Astrocyte of the spinal cord (primary cell): Measurements from ENCODE around the gene SLC8A1.
A peak's percentile ranks its signal among the peaks of the same experiment; 100 is the strongest.

Source experiments
- DNase-seq: peaks from one replicate; pipeline ENCODE4 v3.0.0; 2011; ENCODE audit warnings: low read depth, low spot score
- H3K4me3 ChIP-seq: 2 replicates; pipeline ENCODE4 v1.5.1; 2011; ENCODE audit warnings: low read depth, mild to moderate bottlenecking, low read length, moderate library complexity
- CTCF ChIP-seq: IDR thresholded peaks from 2 replicates; pipeline ENCODE4 v1.5.1; 2012; ENCODE audit warnings: low read depth, mild to moderate bottlenecking, low read length, inconsistent platforms
- in situ Hi-C: cut with HindIII; loops from 2 replicates; pipeline ENCODE4 v1.10.0; 2017; ENCODE audit warnings: low sequenced_read_pairs

The SLC8A1 gene

DNA sequence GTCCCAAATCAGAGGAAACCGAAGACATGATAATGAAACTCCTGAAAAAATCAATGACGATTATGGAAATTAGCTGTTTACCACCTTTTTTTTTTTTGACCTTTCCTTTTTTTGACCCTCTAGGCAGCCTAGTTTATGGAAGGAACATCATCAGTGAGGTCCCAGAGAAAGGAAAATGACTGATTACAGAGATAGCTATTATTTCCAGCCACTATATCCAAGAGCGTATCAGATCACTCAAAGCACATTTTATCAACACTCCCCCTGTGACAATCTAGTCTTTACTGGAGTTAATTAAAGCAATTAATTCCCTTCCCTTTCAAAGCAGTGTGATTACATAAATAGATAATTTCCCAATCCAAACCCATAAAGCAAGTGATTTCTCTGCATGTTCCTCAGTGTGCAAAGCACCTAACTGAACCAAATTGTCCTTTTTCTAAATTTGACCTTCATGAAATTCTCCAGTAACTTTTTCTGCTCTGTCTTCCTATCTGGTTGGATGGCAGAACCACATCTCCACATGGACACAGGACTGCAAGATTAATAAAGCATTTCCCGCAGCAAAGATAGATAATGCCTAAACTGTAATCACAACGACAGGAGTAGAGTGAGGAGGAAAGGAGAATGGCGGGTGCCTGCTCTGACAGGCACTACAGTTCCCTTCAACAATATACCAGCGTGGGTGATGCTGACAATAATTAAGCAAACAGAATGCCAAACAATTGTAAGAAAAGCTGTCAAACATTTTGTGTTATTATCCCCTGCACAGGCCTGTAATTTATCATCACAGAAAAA is 194.4 kb downstream of the SLC8A1 start:
- DNase-seq = no peak
- no peak overlapping the region for H3K4me3 ChIP-seq
- TF ChIP-seq CTCF = no peak
- in situ Hi-C loops = no loop called here

DNA sequence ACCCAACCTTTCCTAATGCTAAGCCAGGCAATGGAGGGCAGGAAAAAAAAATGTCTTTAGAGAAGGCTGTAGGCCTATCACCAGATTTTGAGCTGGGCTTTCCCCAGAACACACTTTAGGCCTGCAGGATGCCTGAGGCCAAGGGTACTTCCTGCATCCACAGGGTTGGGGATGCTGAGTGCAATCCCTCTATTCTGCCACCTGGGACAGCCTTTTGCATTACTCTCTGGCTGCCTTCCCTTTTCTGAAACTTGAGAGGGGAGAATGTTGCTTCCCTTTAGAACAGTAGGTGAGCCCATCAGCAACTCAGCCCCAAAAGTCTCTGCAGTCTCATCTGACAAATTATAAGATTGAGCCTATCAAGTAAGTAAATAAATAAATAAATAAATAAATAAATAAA is 195.2 kb downstream of the SLC8A1 start:
- no peak for DNase-seq
- in situ Hi-C loops = no loop called here
- no peak overlapping the region for H3K4me3 ChIP-seq
- TF ChIP-seq CTCF = peak; percentile 41

GRCh38 chr2:40256008-40256407 is 195.9 kb downstream of the SLC8A1 start:
- in situ Hi-C loops = no loop called here
- no peak for TF ChIP-seq CTCF
- H3K4me3 ChIP-seq = no peak overlapping the region
- DNase-seq = no peak

GRCh38 chr2:40255103-40255502 is 196.8 kb downstream of the SLC8A1 start:
- in situ Hi-C loops = no loop called here
- no peak for TF ChIP-seq CTCF
- no peak overlapping the region for H3K4me3 ChIP-seq
- DNase-seq = no peak

- in situ Hi-C loops = no loop called here
- no peak overlapping the region for H3K4me3 ChIP-seq
- no peak for TF ChIP-seq CTCF
- DNase-seq = no peak
Observed at GRCh38 chr2:40254611-40255010, 197.3 kb downstream of the SLC8A1 start.

- in situ Hi-C loops = no loop called here
- TF ChIP-seq CTCF = no peak
Observed at GRCh38 chr2:40251137-40251536, 200.8 kb downstream of the SLC8A1 start.

More at GRCh38 chr2:40251137-40251536, 200.8 kb downstream of the SLC8A1 start:
- DNase-seq = peak; percentile 48
- no peak overlapping the region for H3K4me3 ChIP-seq
